H1 (cell line): ENCODE results near the gene TENT4B. TPM values are rescaled to one million over a fixed set of nuclear protein-coding genes. Genes with fewer than 3 reads are reported as not detected.

ENCODE experiments used
- ATF3 ChIP-seq: IDR thresholded peaks from 2 replicates; pipeline ENCODE4 v1.6.1; 2011; ENCODE audit warnings: low read depth, mild to moderate bottlenecking, low read length; ENCODE audit not compliant: insufficient read depth
- CHD7 ChIP-seq: fragments of 300-600 bp; sonication (generic); IDR thresholded peaks from 2 replicates; pipeline ENCODE4 v1.7.1; 2012; ENCODE audit warnings: low read length, moderate library complexity, mild to moderate bottlenecking, inconsistent platforms; ENCODE audit not compliant: insufficient replicate concordance
- KDM1A ChIP-seq: fragments of 200-600, 300-600 bp; sonication (generic); IDR thresholded peaks from 2 replicates; pipeline ENCODE4 v1.7.1; 2016; ENCODE audit warnings: mild to moderate bottlenecking, low read length, borderline replicate concordance
- KDM5A ChIP-seq: fragments of 200-600 bp; IDR thresholded peaks from 2 replicates; pipeline ENCODE4 v1.7.1; 2012; ENCODE audit warnings: mild to moderate bottlenecking, low read length, inconsistent platforms, mixed read lengths
- RAD21 ChIP-seq, 2 experiments: IDR thresholded peaks in 1 of 2; conservative IDR thresholded peaks in 1 of 2; 2 replicates each; pipeline ENCODE4 v1.6.1; 2011; ENCODE audit warnings: low read depth in 2 of 2, low read length in 2 of 2, improper control_type of control experiment in 1 of 2, inconsistent platforms in 1 of 2, mild to moderate bottlenecking in 1 of 2, moderate library complexity in 1 of 2
- RFX5 ChIP-seq: IDR thresholded peaks from 2 replicates; pipeline ENCODE4 v1.6.1; 2011; ENCODE audit warnings: low read depth, low read length, improper control_type of control experiment, borderline replicate concordance
- TAF1 ChIP-seq: IDR thresholded peaks from 2 replicates; pipeline ENCODE4 v1.6.1; 2011; ENCODE audit warnings: mild to moderate bottlenecking, low read depth, low read length
- TAF7 ChIP-seq: optimal IDR thresholded peaks from 2 replicates; pipeline ENCODE3; 2011; ENCODE audit warnings: low read depth, mild to moderate bottlenecking, inconsistent platforms, low read length, moderate library complexity, borderline replicate concordance
- TBP ChIP-seq: IDR thresholded peaks from 2 replicates; pipeline ENCODE4 v1.6.1; 2011; ENCODE audit warnings: low read depth, low read length, improper control_type of control experiment
- TEAD4 ChIP-seq: IDR thresholded peaks from 2 replicates; pipeline ENCODE4 v1.6.1; 2012; ENCODE audit warnings: low read depth, low read length, inconsistent platforms, mixed read lengths
- ZNF274 ChIP-seq: IDR thresholded peaks from 2 replicates; pipeline ENCODE4 v1.7.0; 2012; ENCODE audit warnings: low read length, borderline replicate concordance; ENCODE audit errors: extremely low read depth
- polyA plus RNA-seq, 7 experiments: library from polyadenylated mRNA; depleted of rRNA in 3 of 7; stranded (reverse) in 5 of 7; unstranded in 2 of 7; fragments of >200 nt in 5 of 7; fragments of 200-250 nt in 2 of 7; gene quantifications; 1 replicate in 5 of 7; 2 replicates in 1 of 7; 4 replicates in 1 of 7; pipeline versions ENCODE4 v1.2.1 to v1.2.3, GENCODE V29; 2011 to 2013; ENCODE audit warnings: missing spikeins in 2 of 7, mixed read lengths in 2 of 7
- total RNA-seq: library from RNA; stranded (reverse); fragmentation: NEBNext Ultra II Directional; extraction: Animal tissue kit (Norgen Biotek cat#: 25700); gene quantifications from 2 replicates; pipeline ENCODE4 v1.2.1, GENCODE V29; 2021

The TENT4B gene
- total and polyA plus RNA-seq, 2 of the 8 experiments (the other 6 are each of a cell fraction or from before 2014, with no cell fraction given) = 4.2 to 15.7 TPM

- TF ChIP-seq CHD7 (no peak), TAF7 (no peak), RFX5 (no peak), ATF3 (no peak), ZNF274 (no peak), TAF1 (no peak), TBP (no peak), KDM5A (no peak), KDM1A (no peak), RAD21 (IDR thresholded peaks at IDR 0.05 in 1 of 2, conservative IDR thresholded peaks at IDR 0.05 in 1 of 2; ENCODE audit: low read depth in 2 of 2, low read length in 2 of 2) (no peak), TEAD4 (no peak)
Observed at GRCh38 chr16:50123417-50123816, 29.7 kb upstream of the TENT4B start (continued).
